Lung microvascular endothelial cell (primary cell): ENCODE data around the gene RNF8. TPM values are rescaled to one million over a fixed set of nuclear protein-coding genes. Genes with fewer than 3 reads are reported as not detected.
"Not testable (repeated sequence)": the region's sequence is repeated elsewhere in the genome, so short reads cannot be mapped to it uniquely, and the experiment has no call there.

Experiments
- DNase-seq, 2 donors: peaks; one replicate each; pipeline versions ENCODE4 v3.0.0 to v3.0.0-alpha.2; 2010; ENCODE audit warnings: low read depth in 2 of 2
- total RNA-seq: library from RNA; depleted of rRNA; stranded (reverse); fragments of >200 nt; gene quantifications from 2 replicates; pipeline ENCODE4 v1.2.1, GENCODE V29; 2014

RNF8 gene
- total RNA-seq: 20.8 and 22.0 TPM in 2 replicates

GRCh38 chr6:37353761-37354525 is at the start of gene RNF8:
Gene RNF8, plus strand, starts transcription at chr6:37353983. Its CDS starts 182 bp downstream, at chr6:37354165.
- DNase-seq: peak; percentile 89 to 92

DNA sequence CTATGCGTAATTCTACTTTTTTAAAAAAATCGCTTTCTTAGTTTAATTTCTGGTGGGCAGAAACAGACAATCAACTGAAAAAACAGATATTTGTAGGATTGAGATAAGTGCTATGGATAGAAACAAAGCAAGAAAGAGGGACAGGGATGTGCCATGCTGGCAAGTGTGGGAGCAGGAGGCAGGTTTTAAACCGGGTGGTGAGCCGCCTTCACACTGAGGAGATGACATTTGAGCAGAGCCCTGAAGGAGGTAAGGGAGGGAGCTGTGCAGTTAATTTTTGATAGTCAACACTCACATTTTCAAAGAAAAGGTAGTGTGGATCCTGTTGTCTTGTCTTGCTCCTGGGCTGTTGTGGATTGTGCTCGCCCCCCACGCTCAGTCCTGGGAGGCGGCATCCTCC is 49.0 kb upstream of the RNF8 start:
- DNase-seq: no peak

GRCh38 chr6:37305841-37306425 is 47.9 kb upstream of the RNF8 start:
- DNase-seq: no peak

- no peak for DNase-seq
Measured at GRCh38 chr6:37306624-37307222, 47.1 kb upstream of the RNF8 start.

DNA sequence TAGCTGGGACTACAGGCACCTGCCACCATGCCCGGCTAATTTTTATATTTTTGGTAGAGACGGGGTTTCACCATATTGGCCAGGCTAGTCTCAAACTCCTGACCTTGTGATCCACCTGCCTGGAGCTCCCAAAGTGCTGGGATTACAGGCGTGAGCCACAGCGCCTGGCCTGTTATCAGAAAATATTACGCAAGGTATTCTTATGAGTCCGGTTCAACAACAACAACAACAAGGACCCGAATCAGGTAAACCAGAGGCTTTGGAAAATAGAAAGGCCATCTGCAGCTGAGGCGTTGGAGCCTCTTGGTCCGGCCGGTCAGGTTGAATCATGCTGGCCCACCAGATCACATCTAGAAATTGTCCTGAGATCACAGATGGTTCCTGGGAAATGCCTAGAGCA is 46.3 kb upstream of the RNF8 start:
- not testable (repeated sequence) for DNase-seq

GRCh38 chr6:37308069-37308815 is 45.5 kb upstream of the RNF8 start:
- DNase-seq: peak in 1 of 2 donors; percentile 52

GRCh38 chr6:37309046-37309445 is 44.7 kb upstream of the RNF8 start:
- no peak for DNase-seq

DNA sequence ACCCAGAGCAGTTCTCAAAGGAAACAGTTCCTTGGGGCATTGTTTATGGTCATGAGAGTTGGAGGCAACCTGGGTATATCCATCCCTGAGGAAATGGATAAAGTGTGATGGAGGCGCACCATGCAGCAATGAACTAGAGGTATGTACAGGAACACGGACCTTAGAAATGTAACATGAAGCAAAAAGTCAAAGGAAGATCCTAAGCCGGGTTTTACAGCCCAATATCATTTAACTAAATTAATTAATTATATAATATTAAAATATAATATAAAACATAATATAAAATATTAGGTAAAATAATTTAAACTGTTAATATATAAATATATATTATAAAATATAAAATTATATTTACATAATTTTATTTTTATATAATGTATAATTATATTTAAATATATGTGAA is 44.1 kb upstream of the RNF8 start:
- DNase-seq: no peak

DNA sequence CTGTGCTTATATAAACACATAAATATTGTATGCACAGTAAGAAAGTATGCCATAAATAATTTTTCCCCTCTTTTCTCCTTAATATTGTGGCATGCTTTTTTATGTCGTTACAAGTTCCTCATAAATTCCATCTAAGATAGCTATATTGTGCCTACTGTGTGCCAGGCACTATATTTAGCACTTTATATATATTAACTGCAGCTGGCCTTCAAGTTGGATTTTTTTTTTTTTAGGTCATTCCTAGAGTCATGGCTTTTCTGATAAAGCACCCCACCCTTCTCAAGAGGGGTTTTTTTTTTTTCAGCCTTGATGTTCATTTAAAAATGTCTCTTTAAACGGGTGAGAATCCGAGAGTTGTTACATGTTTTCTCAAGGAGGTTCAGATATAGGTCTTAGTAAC is 42.8 kb upstream of the RNF8 start:
- no peak for DNase-seq

DNA sequence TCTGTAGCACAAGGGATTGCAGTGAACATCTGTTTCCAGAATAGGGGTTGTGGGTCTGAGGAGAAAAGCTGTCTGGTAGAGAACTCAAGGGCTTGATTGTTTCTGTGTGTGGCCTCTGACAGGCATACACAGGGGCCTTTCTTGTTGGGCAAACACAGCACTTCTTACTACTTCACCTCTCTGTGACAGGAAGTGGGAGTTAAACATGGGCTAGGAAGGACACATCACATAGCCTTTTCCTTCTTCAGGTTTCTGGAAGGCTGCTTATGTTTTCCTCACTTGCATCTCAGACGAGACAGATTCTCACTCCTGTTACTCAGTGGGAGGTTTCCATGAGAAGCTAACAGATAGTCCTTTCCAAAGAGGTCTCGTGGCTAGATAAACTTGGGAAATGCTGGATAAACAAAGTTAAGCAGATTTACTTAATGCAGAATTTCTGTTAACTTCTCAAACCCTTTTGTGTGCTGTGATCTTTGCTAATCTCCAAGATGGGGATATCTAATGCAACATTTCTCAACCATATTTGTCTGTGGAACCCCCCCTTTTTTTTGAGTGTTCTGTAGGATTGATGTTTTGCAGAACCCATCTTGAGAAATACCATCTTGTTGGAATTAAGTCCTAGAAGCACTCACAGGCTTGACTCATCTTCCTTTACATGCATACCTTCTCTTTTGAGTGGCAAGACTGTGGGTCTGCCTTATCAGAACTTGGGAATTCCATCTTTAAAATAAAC is 41.9 kb upstream of the RNF8 start:
- no peak for DNase-seq

DNA sequence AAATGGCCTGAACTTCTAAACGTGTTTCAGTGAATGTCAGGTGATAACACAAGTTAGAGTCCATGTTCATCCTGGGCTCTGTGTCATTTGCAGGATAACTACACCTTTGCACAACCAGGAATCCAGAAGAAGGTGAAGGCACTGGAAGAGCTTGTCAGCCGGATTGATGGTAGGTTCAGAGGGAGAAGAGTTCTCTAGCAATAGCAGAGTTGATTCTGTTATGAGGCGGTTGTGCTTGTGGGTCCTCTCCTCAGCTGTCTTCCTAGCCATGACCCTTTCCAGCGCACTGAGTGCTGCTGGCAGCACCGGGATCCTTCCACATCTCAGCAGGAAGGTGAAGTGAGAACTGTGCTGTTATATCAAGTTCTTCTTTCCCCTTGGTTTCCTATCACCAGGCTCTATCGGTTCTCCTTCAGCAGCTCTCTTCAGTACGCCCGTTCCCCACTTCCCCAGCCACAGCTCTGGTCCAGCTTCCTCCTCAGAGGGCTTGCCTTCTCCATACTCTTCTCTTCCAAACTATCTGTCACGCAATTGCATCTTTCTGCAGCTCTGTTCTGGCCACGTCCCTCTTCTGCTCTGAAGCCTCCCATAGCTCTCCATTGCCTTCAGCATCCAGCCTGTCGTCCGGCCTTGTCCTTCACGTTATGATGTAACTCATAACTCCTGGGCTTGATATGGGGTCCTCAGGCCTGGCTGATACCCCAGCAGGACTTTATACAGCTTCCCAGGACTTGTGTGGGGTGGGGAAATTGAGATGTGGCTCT is 39.9 kb upstream of the RNF8 start:
- no peak for DNase-seq

DNA sequence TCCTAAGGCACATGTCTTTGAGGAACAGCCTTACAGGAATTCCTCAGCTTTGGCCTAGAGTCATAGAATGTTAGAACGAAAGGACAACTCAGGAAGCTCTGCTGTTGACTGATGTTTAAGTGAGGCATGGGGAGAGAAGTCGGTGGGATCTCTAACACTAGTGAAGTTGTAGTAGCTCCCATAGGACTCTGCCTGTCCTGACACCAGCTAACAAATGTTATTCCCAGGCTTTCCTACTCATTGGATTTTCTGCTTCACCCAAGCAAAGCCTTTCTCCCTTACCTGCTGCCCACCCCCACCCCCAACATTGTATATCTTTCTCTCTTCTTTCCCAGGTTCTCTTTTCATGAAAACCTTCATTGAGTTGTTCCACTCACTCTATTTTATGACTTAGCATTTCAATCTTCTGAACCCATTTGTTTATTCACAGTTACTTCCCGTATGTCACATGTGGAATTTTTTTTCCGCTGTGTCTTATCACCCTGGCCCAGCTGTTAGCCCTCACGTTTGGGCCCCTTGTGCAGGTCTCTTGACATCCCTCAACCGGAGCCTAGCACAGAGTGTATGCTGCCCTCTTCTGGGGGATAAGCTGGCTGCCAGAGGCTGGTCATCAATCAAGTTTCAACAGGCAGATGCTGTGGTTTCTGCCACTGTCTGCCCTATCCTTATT is 39.2 kb upstream of the RNF8 start:
- DNase-seq: peak; percentile 84 to 93

GRCh38 chr6:37315157-37315515 is 38.6 kb upstream of the RNF8 start:
- DNase-seq: no peak

DNA sequence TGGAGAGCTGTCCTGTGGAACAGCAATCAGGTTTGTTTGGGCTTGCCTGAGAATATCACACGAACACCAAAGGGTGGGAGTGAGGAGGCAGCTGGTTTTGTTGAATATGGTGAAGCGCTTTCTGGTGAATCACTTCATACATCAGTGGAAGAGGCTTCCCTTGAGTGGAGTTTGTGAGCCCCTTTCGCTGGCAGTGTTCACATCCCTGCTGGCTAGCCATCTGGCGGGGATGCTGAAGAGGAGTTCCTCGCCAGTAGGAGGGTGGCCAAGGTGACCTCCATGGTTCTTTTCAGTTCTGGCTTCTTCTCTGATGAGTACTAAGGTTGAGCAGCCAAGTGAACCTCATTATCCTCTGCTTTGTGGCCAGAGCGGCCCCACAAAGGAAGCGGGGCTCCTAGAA is 37.7 kb upstream of the RNF8 start:
- DNase-seq: no peak

GRCh38 chr6:37317312-37318038 is 36.3 kb upstream of the RNF8 start:
- no peak for DNase-seq

DNA sequence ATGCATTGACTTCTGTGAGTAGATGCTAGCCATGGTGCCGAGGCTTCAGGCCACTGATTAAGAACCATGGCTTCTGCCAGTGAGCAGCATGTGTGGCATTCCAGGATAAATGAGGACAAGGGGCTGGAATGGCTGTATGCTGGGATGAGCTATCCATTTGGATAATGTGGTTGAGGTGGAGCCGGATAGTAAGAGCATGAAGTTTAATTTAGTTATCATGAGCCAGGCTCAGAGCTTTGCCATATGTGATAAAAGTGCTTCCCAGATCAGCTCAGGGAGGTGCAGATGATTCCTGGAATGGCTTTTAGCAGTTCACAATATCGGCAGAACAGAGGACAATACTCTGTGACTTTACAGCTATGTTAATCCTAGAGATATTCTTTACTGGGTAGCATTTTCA is 34.6 kb upstream of the RNF8 start:
- DNase-seq: no peak

DNA sequence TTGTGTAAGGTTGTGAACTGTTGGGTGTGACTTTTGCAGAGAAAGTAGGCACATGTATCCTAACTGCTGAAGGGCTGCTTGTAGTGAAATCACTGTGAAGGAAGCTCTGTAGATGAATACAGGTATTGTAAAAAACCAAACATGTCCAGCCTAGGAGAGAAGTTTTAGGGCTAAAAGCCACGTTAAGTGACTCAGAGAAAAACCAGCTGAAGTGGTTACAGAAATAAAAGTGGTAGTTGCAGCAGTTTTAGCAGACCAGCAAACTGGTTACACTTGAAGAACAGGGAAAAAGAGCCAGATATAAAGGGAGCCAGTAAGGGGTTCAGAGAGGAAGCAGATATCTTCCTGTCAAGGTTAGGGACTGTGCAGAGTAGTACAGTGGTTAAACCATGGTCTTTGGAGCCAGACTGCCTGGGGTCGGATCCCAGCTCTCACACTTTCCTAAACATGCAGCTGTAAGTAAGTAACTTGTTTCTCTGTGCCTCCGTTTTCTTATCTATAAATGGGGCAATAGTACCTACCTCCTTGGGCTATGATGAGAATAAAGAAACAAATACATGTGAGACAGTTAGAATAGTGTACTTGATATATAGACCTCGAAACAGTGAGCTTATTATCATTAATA is 33.8 kb upstream of the RNF8 start:
- DNase-seq: no peak

- DNase-seq: no peak
Measured at GRCh38 chr6:37320646-37321045, 33.1 kb upstream of the RNF8 start.

DNA sequence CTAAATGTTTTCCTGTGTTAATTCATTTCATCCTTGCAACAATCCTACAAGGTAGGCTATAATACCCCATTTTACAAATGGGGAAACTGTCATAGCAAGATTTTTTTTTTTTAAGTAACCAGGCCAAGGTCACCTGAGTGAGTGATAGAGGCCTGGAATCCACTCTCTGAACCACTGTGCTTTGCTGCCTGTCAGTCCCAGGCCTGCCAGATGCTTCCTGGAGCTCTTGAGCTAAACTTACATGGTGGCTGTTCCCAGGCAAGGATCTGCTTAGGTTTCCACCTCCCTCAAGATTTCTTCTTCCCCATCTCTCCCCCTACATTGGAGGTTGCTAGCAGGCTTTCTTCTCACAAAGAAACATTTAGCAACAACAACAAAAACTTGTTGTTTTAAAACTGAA is 32.7 kb upstream of the RNF8 start:
- DNase-seq: peak; percentile 29 to 31
